ENCODE results near the gene TOX4. TPM values are rescaled to one million over a fixed set of nuclear protein-coding genes. Genes with fewer than 3 reads are reported as not detected.
A peak's percentile ranks its signal among the peaks of the same experiment; 100 is the strongest.
"Not testable (repeated sequence)": the region's sequence is repeated elsewhere in the genome, so short reads cannot be mapped to it uniquely, and the experiment has no call there.

Gene TOX4
- total RNA-seq, 1 donor from 2014 or later = 38.2 TPM

DNA sequence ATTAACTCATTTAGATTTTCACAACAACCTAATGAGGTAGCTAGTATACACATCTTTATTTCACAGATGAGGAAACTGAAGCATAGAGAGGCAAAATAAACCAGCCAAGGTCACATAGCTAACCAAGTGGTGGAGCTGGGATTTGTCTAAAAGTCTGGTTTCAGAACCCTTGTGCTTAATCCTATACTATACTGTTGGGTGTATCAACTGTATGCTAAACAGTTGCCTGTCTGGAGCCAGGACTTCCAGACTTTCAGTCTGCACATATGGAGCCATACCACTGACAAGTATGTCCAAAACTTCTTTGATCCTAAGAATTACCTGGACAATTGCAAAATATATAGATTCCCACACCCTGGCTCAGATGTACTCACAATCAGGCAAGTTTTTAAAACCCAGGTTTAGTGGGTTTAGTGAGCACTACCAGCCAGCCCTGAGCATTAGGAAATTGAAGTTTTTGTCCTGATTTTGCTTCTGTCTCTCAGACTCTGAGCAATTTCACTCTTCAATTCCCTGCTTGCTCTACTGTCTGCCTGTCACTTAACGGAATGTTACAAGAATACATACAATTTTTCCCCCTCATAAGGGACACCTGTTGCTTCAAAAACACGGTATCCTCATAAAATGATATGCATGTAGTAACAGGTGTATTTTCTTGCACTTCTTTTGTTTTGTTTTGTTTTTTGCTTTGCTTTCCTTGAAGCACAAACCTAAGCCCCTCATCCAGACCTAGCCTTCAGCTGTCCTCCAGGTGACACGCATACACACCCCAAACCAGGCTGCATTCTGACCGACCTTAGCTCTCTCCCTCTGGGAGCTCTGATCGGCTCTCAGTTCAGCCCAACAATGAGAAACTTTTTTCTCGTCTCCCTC, 58.8 kb downstream of the TOX4 start:
- no peak for DNase-seq

DNA sequence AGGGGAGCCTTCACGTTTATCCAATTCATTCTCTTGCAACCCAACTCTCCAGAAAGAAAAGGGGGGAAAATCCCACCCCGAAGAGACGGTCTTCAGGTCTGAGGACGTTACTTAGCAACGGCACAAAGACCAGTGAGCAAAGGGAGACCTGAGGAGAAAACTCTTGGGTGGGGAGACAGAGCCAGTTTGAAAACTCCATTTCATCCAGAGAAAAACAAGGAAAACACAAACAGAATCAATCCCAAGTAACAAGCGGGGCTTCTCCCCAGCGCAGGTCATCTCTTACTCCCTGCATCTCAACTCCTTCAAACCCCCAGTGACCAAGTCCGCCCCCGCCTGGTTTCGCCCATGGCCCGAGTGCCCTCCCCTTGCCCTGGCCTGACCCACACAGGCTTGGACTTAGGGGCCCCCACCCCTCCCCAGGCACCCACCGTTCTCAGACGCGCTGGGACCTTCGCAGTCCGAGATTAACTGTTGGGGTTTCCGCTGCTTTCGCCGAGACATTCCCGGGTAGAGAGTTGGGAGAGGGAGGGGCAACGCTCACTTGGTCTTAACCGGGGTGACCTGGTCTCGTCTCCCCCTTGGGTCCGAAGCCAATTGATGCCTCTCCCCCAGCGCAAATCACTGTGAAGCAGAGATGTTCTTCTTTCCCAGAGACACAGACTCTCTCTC, 59.6 kb downstream of the TOX4 start:
- DNase-seq = peak; percentile 18

DNA sequence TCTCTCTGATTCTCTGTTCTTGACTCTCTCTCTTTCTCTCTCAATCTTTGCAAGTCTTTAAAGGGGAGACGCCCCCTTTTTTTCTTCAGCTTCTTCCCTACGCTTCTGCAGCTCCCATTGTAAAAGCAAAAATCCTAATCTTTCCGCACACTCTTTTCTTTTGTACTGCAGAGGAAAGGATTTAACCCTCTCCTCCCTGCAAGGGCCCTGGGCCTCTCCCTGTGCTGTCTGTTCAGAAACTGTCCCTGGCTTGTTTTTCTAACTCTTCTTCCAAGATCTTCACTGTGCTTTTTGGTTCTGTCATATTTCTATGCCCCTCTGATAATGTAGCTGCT, 60.1 kb downstream of the TOX4 start:
- DNase-seq = no peak

DNA sequence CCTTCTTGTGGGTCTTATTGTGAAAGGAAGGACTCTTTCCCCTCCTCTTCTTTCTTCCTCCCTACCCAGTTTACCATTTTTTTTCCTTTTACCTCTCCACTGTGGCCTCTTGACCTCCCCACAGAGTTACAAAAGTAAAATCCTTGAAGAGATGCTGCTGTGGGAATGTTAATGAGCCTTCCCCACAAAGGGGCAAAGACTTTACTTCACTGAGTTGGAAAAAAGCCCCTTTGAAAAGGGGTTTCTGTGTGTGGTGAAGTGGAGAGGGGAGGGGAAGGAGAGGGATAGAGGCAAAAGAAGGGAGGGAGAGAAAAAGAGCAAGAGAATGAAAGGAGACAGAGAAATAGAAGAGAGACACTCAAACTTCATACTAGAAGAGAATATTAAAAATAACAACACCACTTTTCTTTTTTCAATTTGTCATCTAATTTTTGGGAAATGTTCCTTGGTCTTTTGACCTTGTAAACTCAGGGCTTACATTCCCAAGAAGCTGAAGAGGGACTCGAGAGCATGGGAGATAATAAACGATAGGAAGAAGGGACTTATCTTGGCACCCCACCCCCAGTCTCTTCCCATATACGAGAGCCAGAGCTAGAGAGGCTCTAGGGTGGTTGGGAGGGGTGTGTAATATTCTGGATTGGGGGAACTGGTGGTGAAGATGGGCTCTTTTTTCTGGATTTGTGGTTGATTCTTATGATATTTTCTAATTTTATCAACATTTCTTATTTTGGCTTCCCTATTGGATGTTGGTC, 62.4 kb downstream of the TOX4 start:
- DNase-seq = no peak

DNA sequence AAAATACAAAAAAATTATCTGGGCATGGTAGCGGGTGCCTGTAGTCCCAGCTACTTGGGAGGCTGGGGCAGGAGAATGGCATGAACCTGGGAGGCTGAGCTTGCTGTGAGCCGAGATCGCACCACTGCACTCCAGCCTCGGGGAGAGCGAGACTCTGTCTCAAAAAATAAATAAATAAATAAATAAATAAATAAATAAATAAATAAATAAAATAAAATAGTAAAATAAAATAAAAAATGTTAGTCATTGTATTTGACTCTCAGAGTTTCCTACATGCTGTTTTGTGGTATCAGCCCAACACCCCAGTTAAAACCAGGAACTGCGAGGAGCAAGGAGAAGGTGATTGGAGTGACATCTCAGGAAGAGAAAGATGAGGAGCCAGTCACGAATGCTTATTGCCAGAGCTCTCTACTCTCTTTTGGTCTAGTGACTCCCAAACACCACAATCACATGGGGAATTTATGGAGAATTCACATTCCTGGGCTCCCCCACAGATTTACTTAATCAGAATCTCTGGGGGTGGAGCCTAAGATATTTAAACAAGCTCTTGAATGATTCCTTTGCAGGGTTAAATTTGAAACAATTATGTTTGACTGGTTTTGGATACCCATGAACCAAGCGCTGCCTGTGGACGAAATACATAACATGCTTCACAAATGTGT, 64.5 kb downstream of the TOX4 start:
- no peak for DNase-seq

DNA sequence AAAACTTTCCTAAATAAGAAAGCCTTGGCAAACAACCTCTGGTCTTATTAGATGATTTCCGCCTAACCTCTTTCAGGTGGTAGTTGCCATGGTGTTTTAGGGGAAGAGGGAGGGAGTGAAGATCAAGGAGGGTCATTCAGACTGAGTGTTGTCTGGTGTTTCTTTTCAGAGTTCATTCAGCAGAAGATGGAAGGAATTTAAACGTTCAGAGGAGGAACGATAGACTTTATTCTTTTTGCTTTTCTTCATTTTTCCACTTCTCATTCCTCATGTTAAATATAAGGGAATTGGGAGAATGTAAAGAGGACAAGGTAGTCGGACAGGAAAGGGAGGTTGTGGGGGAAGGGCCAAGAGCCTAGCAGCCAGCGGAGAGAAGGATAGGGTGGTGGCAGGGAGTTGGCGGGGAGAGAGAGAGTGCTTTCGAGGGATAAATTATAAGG, 66.5 kb downstream of the TOX4 start:
- DNase-seq = no peak

DNA sequence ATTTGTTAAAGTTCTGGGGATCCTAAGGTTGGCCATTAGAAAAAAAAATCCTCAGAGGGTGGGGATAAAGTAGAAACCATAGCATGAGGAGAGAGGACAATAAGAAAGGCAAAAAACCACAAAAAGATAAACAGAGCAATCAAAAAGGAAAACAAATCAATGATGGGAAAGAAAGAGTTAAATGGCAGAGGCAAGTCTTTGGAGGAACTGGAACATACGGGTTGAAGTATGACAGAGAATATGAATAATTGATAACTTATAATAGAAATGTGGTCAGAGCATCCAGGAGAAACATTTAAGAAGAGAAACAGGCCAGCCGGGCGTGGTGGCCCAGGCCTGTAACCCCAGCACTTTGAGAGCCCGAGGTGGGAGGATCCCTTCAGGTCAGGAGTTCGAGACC, 67.0 kb downstream of the TOX4 start:
- no peak for DNase-seq

DNA sequence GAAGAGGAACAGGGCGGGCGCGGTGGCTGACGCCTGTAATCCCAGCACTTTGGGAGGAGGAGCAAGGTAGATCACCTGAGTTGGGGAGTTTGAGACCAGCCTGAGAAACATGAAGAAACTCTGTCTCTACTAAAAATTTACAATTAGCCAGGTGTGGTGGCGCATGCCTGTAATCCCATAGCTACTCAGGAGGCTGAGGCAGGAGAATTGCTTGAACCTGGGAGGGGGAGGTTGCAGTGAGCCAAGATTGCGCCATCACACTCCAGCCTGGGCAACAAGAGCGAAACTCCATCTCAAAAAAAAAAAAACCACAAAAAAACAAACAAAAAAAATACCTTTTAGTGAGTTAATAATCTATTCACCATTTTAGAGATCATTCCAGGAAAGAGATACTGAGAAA, 67.6 kb downstream of the TOX4 start:
- not testable (repeated sequence) for DNase-seq

Small RNA genes lying within 50 kb of the gene (small RNA-seq; reads per million reads assigned to genes)
- gene RN7SL650P (ENCODE audit: low replicate concordance) = not detected

Other genes starting within 250 kb of the TOX4 start
- gene HNRNPC, start 207.8 kb upstream of the TOX4 start, total RNA-seq = 509 TPM
- gene RPGRIP1, start 197.1 kb upstream of the TOX4 start, total RNA-seq = 0.41 TPM
- 67.5 TPM for gene SUPT16H, start 93.2 kb upstream of the TOX4 start, total RNA-seq
- gene CHD8, start 21.1 kb upstream of the TOX4 start, total RNA-seq = 48.0 TPM
- gene RAB2B, start 236 bp upstream of the TOX4 start, total RNA-seq = 17.8 TPM
- gene METTL3, start 34.1 kb downstream of the TOX4 start, total RNA-seq = 61.1 TPM
- gene SALL2, start 49.2 kb downstream of the TOX4 start, total RNA-seq = 9.0 TPM
- gene OR10G3, start 102.9 kb downstream of the TOX4 start, total RNA-seq = not detected
- not detected for gene OR10G2, start 157.7 kb downstream of the TOX4 start, total RNA-seq
- not detected for gene OR4E2, start 176.6 kb downstream of the TOX4 start, total RNA-seq
- not detected for gene OR4E1, start 196.6 kb downstream of the TOX4 start, total RNA-seq